ENCODE measurements around the gene BAIAP2L2. TPM values are rescaled to one million over a fixed set of nuclear protein-coding genes. Genes with fewer than 3 reads are reported as not detected.

The BAIAP2L2 gene
- total RNA-seq, 1 donor: 1.1 TPM

DNA sequence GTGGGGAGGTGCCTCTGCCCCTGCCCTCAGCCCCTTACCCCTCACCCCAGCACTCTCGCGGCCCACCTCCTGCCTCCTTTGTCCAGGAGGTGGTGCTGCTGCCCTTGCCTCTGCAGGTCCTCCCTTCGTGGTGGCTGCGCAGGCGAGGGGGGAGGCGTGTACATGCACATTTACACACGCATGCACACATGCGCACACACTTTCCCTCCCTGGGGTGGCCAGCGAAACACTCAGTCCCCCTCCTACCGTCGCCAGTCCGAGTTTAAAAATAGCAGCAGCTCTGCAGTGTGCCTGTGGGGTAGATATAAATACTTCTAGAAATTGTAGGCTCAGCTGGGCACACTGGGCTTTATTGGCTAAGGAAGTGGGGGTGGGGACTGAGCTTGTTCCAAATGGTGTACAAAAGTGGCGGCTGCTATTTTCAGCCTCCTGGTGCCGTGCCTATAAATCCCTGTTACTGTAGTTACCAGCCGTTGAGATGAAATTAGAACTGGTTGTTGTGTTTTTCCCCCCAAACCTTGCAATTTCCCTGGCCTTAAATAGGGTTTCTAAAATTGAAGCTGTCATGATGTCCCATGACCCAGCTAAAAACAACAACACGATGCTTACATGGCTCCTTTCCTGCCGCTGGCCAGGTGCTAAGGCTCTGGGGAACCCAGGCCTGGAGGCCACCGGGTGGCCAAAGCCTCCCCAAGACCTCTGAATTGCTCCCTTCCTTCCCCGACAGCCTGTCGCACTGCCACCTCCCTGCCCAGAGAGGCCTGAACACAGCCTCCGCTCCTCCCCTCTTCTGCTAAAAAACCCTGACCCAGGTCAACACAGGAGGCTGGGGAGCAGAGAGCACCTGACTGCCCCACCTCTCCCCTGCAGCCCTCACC lies 40.9 kb downstream of the BAIAP2L2 start:
- peak; percentile 98 for DNase-seq (ENCODE audit: insufficient read length, low spot score, missing footprints)
- H2AFZ ChIP-seq (ENCODE audit: low read length): no peak overlapping the region

DNA sequence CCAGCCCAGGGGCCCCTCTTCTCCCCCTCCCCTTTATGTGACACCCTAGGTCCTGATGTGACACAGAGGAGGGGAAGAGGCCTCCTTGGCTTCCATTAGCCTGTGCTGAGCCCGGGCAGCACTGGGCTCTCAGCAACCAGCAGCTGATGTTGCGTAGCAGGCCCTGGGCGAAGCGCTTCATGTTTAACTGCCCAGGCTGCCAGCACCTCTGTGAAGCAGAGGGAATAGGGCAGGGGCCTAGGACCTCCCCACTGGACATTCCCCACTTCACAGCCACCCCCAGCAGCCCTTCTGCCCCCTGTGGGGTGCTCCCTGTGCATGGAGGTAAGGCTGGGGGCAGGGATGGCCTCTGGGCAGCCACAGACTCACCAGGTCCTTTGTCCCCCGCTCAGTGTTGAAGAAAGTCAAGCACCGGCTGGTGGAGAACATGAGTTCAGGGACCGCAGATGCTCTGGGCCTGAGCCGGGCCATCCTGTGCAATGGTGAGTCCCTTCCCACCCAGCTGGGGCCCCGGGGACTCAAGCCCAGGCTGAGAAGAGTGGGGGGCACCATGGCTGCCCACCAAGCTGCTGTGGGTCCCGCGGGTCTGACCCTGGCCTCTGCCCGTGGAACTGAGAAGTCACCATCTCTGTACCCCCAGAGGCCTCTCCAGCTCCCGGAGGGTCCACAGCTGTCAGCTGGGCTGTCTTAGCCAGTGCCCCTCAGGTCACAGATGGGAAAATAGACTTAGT lies 41.7 kb downstream of the BAIAP2L2 start:
- H3K4me3 ChIP-seq (ENCODE audit: insufficient read depth, low read length): no peak overlapping the region
- H4K20me1 ChIP-seq (ENCODE audit: insufficient read depth, low read length): no peaks in the 10 kb centered on the region
- no peaks in the 10 kb centered on the region for H3K27me3 ChIP-seq (ENCODE audit: insufficient read depth, low read length)
- peaks cover 35% of the 10 kb centered on the region for H3K36me3 ChIP-seq (ENCODE audit: insufficient read depth, low read length)
- no peaks in the 10 kb centered on the region for H3K4me1 ChIP-seq (ENCODE audit: insufficient read depth, low read length)
- no peaks in the 10 kb centered on the region for H3K9me3 ChIP-seq (ENCODE audit: low read depth, low read length)
- peak; percentile 62 for DNase-seq (ENCODE audit: insufficient read length, low spot score, missing footprints)
- TF ChIP-seq, protein P1, sequence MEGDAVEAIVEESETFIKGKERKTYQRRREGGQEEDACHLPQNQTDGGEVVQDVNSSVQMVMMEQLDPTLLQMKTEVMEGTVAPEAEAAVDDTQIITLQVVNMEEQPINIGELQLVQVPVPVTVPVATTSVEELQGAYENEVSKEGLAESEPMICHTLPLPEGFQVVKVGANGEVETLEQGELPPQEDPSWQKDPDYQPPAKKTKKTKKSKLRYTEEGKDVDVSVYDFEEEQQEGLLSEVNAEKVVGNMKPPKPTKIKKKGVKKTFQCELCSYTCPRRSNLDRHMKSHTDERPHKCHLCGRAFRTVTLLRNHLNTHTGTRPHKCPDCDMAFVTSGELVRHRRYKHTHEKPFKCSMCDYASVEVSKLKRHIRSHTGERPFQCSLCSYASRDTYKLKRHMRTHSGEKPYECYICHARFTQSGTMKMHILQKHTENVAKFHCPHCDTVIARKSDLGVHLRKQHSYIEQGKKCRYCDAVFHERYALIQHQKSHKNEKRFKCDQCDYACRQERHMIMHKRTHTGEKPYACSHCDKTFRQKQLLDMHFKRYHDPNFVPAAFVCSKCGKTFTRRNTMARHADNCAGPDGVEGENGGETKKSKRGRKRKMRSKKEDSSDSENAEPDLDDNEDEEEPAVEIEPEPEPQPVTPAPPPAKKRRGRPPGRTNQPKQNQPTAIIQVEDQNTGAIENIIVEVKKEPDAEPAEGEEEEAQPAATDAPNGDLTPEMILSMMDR (IDR thresholded peaks at IDR 0.05; ENCODE audit: extremely low read depth, low read depth, low read length): no peak
- no peak overlapping the region for H3K4me2 ChIP-seq (ENCODE audit: insufficient read depth, low read length)
- no peak overlapping the region for H2AFZ ChIP-seq (ENCODE audit: low read length)
- H3K79me2 ChIP-seq (ENCODE audit: insufficient read depth, low read length): no peaks in the 10 kb centered on the region
- no peak overlapping the region for H3K27ac ChIP-seq (ENCODE audit: low read depth, low read length)

More for the DNA sequence above, 40.9 kb downstream of the BAIAP2L2 start:
- peak overlapping the region; percentile 19 for H3K27ac ChIP-seq (ENCODE audit: low read depth, low read length)
- H3K36me3 ChIP-seq (ENCODE audit: insufficient read depth, low read length): peaks cover 34% of the 10 kb centered on the region
- H3K4me1 ChIP-seq (ENCODE audit: insufficient read depth, low read length): no peaks in the 10 kb centered on the region
- no peaks in the 10 kb centered on the region for H3K79me2 ChIP-seq (ENCODE audit: insufficient read depth, low read length)
- peak overlapping the region; percentile 46 for H3K4me3 ChIP-seq (ENCODE audit: insufficient read depth, low read length)
- TF ChIP-seq, protein P1 (IDR thresholded peaks at IDR 0.05; ENCODE audit: extremely low read depth, low read depth, low read length): peak; percentile 68
- no peaks in the 10 kb centered on the region for H3K27me3 ChIP-seq (ENCODE audit: insufficient read depth, low read length)
- H3K9me3 ChIP-seq (ENCODE audit: low read depth, low read length): no peaks in the 10 kb centered on the region
- no peaks in the 10 kb centered on the region for H4K20me1 ChIP-seq (ENCODE audit: insufficient read depth, low read length)
- H3K4me2 ChIP-seq (ENCODE audit: insufficient read depth, low read length): peak overlapping the region; percentile 75

DNA sequence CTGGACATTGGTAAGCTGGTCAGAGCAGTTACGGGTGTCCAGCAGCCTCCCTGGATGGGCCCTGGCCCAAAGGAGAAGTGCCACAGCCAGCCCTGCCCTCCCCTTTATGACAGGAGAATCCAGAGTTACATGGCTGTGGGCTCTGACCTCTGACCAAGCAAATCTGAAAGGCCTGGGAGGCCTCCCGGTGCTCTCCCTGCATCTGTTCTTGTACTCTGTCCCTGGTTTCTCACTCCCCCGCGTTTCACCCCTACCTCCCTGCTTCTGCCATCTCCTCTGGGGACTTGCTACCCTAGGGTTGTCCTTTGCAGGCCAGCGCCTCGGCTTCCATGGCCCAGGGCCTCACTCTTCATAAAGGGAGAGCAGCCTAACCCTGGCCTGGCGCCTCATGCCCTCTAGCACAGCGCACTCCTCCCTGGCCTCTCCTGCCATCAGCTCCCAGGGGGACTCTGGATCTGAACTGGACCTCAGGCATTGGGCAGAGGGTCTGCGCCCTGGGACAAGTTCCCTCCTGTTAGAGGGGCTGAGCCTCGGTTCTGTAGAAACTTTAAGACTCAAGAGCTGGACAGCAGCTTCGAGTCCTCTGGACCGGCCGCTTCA lies 42.6 kb downstream of the BAIAP2L2 start:
- no peak overlapping the region for H3K4me3 ChIP-seq (ENCODE audit: insufficient read depth, low read length)
- peaks cover 32% of the 10 kb centered on the region for H3K36me3 ChIP-seq (ENCODE audit: insufficient read depth, low read length)
- H3K79me2 ChIP-seq (ENCODE audit: insufficient read depth, low read length): no peaks in the 10 kb centered on the region
- no peak overlapping the region for H3K27ac ChIP-seq (ENCODE audit: low read depth, low read length)
- no peaks in the 10 kb centered on the region for H3K4me1 ChIP-seq (ENCODE audit: insufficient read depth, low read length)
- DNase-seq (ENCODE audit: insufficient read length, low spot score, missing footprints): peak; percentile 62
- no peaks in the 10 kb centered on the region for H3K27me3 ChIP-seq (ENCODE audit: insufficient read depth, low read length)
- TF ChIP-seq, protein P1 (IDR thresholded peaks at IDR 0.05; ENCODE audit: extremely low read depth, low read depth, low read length): no peak
- H3K4me2 ChIP-seq (ENCODE audit: insufficient read depth, low read length): no peak overlapping the region
- H2AFZ ChIP-seq (ENCODE audit: low read length): no peak overlapping the region
- H3K9me3 ChIP-seq (ENCODE audit: low read depth, low read length): no peaks in the 10 kb centered on the region
- no peaks in the 10 kb centered on the region for H4K20me1 ChIP-seq (ENCODE audit: insufficient read depth, low read length)
